ENCODE measurements around the gene FHOD3. TPM values are rescaled to one million over a fixed set of nuclear protein-coding genes. Genes with fewer than 3 reads are reported as not detected.

The FHOD3 gene
- total and polyA plus RNA-seq, 10 donors, result 1.2 to 2.7 (median 1.9) TPM

DNA sequence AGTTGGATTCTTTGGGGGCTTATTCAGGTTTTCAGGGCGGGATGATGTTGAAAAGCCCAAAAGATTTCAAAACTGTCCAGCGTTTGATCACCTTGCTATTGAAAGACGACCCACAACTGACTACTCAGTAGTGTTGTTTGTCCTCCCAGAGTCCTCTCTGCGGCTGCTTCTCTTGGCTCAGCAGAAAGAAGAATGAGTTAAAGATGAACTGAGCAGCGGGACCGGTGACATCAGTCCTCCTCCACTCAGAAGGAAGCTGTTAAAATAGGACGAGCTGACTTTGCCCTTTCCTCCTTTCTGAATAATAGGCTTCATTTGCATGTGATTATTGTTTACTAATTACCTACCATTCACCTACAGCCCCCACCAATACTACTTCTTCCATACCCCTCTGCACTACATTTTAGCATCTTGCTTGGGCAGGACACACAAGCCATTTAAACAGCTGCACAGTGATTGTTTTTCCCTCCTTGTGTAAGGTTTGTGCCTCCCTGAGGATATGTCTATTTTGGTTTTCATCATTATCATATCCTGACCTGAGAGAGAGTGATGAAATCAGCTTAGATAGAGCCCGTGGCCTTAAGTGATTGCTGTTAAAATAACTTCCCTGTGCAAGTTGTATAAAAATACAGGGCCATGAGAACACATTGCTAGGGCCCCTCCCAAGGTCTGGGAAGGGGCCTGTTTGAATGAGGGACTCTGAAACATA, 261.8 kb downstream of the FHOD3 start:
- no peaks in the 10 kb centered on the region for H3K4me1 ChIP-seq
- no peak overlapping the region for H3K27ac ChIP-seq
- TF ChIP-seq POLR2A (IDR thresholded peaks at IDR 0.05), result no peak
- TF ChIP-seq POLR2AphosphoS5 (IDR thresholded peaks at IDR 0.05), result no peak
- TF ChIP-seq, protein P1, sequence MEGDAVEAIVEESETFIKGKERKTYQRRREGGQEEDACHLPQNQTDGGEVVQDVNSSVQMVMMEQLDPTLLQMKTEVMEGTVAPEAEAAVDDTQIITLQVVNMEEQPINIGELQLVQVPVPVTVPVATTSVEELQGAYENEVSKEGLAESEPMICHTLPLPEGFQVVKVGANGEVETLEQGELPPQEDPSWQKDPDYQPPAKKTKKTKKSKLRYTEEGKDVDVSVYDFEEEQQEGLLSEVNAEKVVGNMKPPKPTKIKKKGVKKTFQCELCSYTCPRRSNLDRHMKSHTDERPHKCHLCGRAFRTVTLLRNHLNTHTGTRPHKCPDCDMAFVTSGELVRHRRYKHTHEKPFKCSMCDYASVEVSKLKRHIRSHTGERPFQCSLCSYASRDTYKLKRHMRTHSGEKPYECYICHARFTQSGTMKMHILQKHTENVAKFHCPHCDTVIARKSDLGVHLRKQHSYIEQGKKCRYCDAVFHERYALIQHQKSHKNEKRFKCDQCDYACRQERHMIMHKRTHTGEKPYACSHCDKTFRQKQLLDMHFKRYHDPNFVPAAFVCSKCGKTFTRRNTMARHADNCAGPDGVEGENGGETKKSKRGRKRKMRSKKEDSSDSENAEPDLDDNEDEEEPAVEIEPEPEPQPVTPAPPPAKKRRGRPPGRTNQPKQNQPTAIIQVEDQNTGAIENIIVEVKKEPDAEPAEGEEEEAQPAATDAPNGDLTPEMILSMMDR (IDR thresholded peaks at IDR 0.05 in 8 of 11, conservative IDR thresholded peaks at IDR 0.05 in 3 of 11), result no peak
- no peak overlapping the region for H3K4me3 ChIP-seq
- no peaks in the 10 kb centered on the region for H3K36me3 ChIP-seq
- DNase-seq, result no peak
- peaks cover 0 to 6% (median 0%) of the 10 kb centered on the region in 8 donors for H3K9me3 ChIP-seq
- intact Hi-C loops (cut with DNase I; ENCODE audit: low total_unique reads), result no loop called here
- peaks cover 0 to 36% (median 0%) of the 10 kb centered on the region in 7 donors for H3K27me3 ChIP-seq (replicated peaks in 1 of 7)
- WGBS, 5 donors, result 74 to 85% (median 79%) methylated on average over 8 of the region's 8 CpGs

DNA sequence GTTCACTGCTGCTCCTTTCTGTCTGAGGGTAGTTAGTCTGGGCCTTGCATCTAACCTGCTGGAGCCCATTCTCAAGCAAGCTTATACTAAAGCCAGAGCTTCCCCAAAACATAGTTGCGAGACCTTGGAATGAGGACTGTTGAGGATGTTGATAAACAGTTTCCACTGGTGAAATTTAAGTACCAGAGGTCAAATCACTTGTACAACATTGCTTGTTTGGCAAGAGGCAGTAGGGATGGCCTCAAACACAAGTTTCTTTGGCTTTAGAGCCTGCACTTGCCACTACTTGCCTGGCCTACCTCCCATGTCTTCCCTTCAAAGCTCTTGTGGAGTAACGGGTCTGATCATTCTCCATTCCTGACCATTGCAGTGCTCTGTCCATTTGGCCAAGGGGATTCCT, 262.7 kb downstream of the FHOD3 start:
- intact Hi-C loops (cut with DNase I; ENCODE audit: low total_unique reads), result no loop called here
- Histone ChIP-seq H3K36me3 (no peaks in the 10 kb centered on the region), H3K27me3 (replicated peaks in 1 of 7) (peaks cover 0 to 44% (median 0%) of the 10 kb centered on the region in 7 donors), H3K27ac (no peak overlapping the region), H3K4me1 (no peaks in the 10 kb centered on the region), H3K4me3 (no peak overlapping the region), H3K9me3 (peaks cover 0 to 6% (median 0%) of the 10 kb centered on the region in 8 donors)
- WGBS, 5 donors, result 60 to 82% (median 64%) methylated on average over 2 of the region's 2 CpGs
- no peak for DNase-seq
- TF ChIP-seq POLR2A (IDR thresholded peaks at IDR 0.05) (no peak), POLR2AphosphoS5 (IDR thresholded peaks at IDR 0.05) (no peak)
- TF ChIP-seq, protein P1 (IDR thresholded peaks at IDR 0.05 in 8 of 11, conservative IDR thresholded peaks at IDR 0.05 in 3 of 11), result no peak

DNA sequence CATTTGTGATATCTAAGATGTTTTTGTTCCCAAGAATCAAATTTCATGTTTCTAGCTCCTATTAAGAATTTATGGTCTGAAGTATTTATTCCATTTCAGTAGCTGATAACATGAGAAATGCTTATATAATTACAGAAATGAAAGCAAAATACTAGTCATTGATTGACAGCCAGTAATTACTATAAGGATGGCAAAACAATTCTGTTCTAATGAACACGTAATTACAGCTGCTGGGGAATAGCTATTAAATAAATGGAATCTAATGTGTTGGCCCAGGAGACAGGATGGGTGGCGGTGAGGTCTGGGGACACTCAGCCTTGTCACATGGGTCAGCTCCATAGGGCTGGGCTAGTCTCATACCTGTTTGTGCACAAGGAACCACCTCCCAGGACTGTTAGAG, 263.5 kb downstream of the FHOD3 start:
- Histone ChIP-seq H3K27me3 (replicated peaks in 1 of 7) (peaks cover 0 to 48% (median 0%) of the 10 kb centered on the region in 7 donors), H3K4me1 (no peaks in the 10 kb centered on the region), H3K36me3 (no peaks in the 10 kb centered on the region), H3K27ac (no peak overlapping the region), H3K9me3 (peaks cover 0 to 6% (median 0%) of the 10 kb centered on the region in 8 donors), H3K4me3 (no peak overlapping the region)
- DNase-seq, result no peak
- TF ChIP-seq POLR2A (IDR thresholded peaks at IDR 0.05) (no peak), POLR2AphosphoS5 (IDR thresholded peaks at IDR 0.05) (no peak)
- TF ChIP-seq, protein P1 (IDR thresholded peaks at IDR 0.05 in 8 of 11, conservative IDR thresholded peaks at IDR 0.05 in 3 of 11), result no peak
- intact Hi-C loops (cut with DNase I; ENCODE audit: low total_unique reads), result no loop called here
- 74 to 80% (median 77%) methylated on average over 2 of the region's 2 CpGs for WGBS, 5 donors

DNA sequence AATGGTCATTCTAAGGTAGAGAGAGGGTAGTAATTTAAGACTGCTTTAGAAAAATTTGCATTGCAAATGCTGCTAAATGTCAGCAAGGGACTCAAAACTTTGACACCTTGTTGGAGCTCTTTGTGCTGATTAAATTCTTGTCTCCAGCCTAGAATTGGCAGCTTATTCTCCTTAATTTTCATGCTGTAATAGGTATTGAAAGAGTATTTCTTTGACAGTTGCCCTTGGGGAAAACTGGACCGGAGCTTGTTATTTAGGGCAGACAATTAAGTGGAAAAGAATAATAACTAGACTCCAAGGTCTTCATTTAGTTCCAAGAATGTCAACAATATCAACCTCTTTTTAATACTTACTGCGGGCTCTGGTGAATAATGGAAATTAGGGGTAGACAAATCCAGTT, 267.3 kb downstream of the FHOD3 start:
- no peak for TF ChIP-seq POLR2A (IDR thresholded peaks at IDR 0.05)
- TF ChIP-seq, protein P1 (IDR thresholded peaks at IDR 0.05 in 8 of 11, conservative IDR thresholded peaks at IDR 0.05 in 3 of 11), result no peak
- no peak for TF ChIP-seq POLR2AphosphoS5 (IDR thresholded peaks at IDR 0.05)
- Histone ChIP-seq H3K9me3 (no peaks in the 10 kb centered on the region), H3K36me3 (no peaks in the 10 kb centered on the region), H3K4me1 (no peaks in the 10 kb centered on the region), H3K4me3 (no peak overlapping the region), H3K27ac (no peak overlapping the region), H3K27me3 (replicated peaks in 1 of 7) (peaks cover 0 to 60% (median 0%) of the 10 kb centered on the region in 7 donors)
- intact Hi-C loops (cut with DNase I; ENCODE audit: low total_unique reads), result no loop called here
- 54 to 80% (median 65%) methylated on average over 2 of the region's 2 CpGs for WGBS, 5 donors
- DNase-seq, result no peak

All from spleen (tissue), 11 donors.